H1 (cell line): ENCODE measurements around the gene ABHD2. TPM values are rescaled to one million over a fixed set of nuclear protein-coding genes. Genes with fewer than 3 reads are reported as not detected.

Experiments used
- RNF2 ChIP-seq: fragments of 200-900, 300-1000 bp; sonication (generic); IDR thresholded peaks from 2 replicates; pipeline ENCODE4 v1.7.1; 2016; ENCODE audit warnings: borderline replicate concordance, low read depth, mild to moderate bottlenecking, antibody characterized with exemption, low read length; ENCODE audit not compliant: poor library complexity, severe bottlenecking; ENCODE audit errors: missing control alignments
- polyA plus RNA-seq, 7 experiments: library from polyadenylated mRNA; depleted of rRNA in 3 of 7; stranded (reverse) in 5 of 7; unstranded in 2 of 7; fragments of >200 nt in 5 of 7; fragments of 200-250 nt in 2 of 7; gene quantifications; 1 replicate in 5 of 7; 2 replicates in 1 of 7; 4 replicates in 1 of 7; pipeline versions ENCODE4 v1.2.1 to v1.2.3, GENCODE V29; 2011 to 2013; ENCODE audit warnings: missing spikeins in 2 of 7, mixed read lengths in 2 of 7
- total RNA-seq: library from RNA; stranded (reverse); fragmentation: NEBNext Ultra II Directional; extraction: Animal tissue kit (Norgen Biotek cat#: 25700); gene quantifications from 2 replicates; pipeline ENCODE4 v1.2.1, GENCODE V29; 2021

Gene ABHD2
- total and polyA plus RNA-seq, 2 of the 8 experiments (the other 6 are each of a cell fraction or from before 2014, with no cell fraction given): 9.1 to 23.7 TPM

DNA sequence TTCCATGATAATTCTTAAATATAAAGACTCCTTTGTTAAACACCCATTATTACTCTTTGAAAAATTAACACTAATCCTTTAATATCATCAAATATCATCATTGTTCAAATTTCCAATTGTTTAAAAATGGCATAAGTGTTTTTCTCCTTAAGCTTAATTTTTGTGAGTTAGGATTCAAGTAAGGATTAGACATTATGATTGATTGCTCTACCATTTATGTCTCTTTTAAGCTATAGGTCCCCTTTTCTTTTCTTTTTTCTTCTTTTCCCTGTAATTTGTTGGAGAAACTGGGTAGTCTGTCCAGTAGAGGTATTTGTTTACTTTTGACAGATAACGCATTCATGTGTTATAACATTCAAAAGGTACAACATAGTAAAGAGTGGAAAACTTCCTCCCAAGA lies 9.1 kb downstream of the ABHD2 start (continued):
- TF ChIP-seq RNF2: no peak
- TF ChIP-seq, all 59 proteins: peak for 0
